HG03045 (cell line): ENCODE data around the gene EFHC2.
A peak's percentile ranks its signal among the peaks of the same experiment; 100 is the strongest.
"Not testable (repeated sequence)": the region's sequence is repeated elsewhere in the genome, so short reads cannot be mapped to it uniquely, and the experiment has no call there.

ENCODE experiments used
- ATAC-seq: cut with Tn5 transposase; IDR thresholded peaks from one replicate; pipeline ENCODE4 v1.9.1; 2021; ENCODE audit warnings: mild to moderate bottlenecking, moderate library complexity; ENCODE audit not compliant: unreplicated experiment

EFHC2 gene

DNA sequence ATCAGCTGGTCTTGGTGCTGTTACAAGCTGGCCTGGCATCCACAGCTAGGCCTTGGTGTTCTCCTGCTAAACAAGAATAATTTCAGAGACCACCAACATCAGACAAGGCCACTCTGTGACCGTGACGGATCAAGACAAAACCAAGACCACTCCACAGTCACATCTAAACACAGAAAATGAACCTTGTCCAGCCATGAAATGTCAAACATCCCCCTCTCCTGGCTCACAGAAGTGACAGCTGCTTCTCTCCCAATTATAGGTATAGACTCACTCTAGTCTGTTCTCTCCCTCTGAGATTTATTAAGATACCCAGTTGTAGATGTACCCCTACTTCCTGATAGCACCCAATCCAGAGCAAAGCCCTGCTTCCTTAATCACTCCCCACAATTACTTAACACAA, 40.4 kb downstream of the EFHC2 start:
- no peak for ATAC-seq

DNA sequence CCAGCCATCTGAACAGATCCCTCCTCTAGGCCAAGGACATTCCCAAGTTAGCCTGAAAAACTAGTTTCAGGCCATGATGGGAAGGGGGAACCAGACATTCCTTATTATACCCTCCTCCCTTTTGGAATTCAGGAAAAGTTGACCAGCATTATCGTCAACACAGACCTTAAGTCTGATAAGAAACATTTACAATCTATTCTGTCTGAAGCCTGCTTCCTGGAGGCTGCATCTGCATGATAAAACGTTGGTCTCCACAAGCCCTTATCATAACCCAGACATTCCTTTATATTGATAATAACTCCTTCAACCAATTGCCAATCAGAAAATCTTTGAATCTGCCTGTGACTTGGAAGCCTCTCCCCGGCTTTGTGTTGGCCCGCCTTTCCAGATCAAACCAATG, 44.3 kb downstream of the EFHC2 start:
- no peak for ATAC-seq

DNA sequence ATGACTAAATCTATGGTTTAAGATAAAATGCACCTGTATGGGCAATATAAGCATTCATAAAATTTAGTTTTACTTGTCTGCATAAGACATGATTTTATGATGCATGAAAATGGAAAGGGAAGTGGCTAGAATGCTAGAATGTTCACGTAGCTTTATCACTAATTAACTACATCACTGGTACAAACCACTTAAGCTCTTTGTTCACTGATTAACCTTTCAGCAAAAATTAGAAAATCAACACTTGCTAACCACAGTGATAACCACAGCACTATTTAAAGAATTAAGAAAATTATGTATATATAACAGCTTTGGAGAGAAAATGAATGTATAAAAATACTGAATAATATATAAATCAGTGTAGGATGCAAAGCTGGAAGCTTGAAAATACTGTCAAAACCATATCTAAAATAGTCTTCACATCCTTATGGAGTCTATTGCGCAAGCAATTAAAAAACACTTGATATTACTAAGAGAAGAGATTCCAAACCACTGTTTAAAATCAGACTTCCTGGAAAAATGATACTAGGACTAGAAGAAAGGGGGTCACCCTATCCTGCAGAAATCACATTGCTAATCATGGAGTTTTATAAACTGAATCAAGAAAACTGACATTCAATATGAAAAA, 51.9 kb downstream of the EFHC2 start:
- ATAC-seq: no peak

DNA sequence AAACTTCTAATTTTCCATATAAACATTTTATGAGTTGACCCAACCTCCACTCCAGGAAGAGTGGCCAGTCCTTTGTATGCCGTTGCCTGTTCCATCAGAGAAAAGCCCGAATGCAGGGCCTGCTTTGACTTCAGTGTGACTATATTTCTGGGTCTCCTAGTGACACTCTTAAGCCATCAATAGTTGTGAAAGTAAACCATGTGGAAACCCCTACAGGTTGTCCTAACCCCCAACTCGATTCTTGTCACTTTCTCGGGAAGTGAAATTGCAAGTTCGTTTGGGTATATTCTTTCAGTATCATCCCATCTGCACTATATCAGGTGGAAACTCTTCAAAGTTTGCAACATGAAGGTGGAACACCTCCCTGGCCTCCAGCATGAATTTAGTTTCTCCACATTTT, 52.8 kb downstream of the EFHC2 start:
- ATAC-seq: no peak

DNA sequence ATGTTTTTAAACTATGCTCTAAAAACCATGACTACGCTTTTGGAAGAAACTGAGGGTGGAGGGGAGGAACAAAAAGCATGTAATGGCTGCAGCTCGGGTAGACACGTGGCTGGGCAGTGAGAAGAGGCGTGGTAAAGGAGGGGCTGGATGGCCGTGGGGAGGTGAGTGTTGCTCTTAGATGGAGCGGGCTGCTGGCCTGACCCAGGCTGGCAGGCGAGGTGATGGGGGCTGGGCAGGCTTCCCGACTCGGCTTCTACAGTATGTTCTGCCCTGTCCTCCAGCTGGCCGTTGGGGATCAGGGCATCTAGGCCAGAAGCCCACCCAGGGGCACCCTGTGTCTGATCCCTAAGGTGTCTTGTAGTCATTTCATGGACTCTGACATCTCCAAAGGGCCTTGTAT, 60.7 kb downstream of the EFHC2 start:
- no peak for ATAC-seq

DNA sequence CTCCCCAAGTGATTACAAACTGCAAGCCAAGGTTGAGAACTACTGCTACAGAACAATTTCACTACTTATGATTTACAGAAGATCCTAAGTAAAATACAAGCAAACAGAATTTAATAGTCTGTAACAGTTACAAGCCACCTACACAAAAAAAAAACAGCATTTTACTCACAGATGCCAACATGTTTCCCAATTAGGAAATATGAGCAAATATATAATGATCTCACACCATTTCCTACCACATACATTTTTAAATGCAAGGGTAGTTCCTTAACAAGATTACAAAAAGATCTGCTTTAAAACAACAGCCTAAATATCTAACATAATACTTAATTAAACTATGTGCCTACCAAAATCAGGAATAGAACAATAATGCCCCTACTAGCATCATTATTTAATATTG, 63.4 kb downstream of the EFHC2 start:
- no peak for ATAC-seq

DNA sequence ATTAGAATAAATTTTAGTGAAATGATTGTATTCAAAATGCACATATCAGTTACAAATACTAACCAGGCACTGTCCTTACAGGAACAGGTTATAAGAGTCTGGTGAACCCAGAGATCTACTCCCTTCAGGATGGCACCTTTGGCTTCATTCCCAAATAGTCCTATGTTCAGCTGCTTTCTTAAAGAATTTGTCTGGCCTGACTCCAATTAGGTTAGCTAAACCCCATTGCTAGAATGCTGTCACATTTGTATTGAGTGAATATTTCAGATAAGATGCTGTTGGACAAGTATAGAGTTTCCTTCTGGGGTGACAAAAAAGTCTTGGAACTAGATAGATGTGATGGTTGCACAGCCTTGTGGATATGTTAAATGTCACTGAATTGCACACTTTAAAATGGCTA, 69.4 kb downstream of the EFHC2 start:
- no peak for ATAC-seq

DNA sequence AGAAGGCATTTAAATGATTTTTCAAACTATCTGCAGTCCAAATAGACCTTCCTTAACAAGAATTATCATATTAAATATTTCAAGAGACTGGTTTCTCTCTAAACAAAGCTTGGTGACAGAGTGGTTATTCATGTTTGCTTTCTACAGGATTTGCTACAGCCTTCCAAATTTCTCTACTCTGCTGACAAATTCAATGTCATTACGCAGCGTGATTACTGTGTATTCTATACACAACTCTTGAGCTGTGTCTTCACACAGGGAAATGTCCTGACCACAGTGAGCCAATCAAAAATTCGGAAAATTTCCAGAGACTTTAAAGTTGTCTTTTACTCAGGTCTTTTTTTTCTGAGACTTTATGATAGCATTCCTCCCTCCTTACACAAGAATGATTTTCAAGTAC, 75.6 kb downstream of the EFHC2 start:
- ATAC-seq: no peak

DNA sequence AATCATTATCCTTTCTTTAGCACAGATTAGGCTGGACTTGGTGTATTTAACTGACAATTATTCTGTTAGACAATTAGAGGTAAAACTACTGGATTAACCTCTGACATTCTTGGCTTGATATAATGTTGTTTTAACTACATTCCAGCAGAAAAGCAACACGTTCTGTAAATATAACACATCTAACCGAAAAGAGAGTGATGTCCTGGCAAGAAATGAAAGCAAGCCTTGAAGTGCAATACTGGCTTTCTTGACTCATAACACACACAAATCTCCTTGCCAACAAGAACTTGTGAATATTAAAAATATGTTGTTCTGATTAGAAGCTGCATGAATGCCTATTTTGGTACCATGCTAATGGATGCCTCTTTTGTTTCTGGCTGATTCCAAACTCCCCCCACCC, 76.4 kb downstream of the EFHC2 start:
- no peak for ATAC-seq

DNA sequence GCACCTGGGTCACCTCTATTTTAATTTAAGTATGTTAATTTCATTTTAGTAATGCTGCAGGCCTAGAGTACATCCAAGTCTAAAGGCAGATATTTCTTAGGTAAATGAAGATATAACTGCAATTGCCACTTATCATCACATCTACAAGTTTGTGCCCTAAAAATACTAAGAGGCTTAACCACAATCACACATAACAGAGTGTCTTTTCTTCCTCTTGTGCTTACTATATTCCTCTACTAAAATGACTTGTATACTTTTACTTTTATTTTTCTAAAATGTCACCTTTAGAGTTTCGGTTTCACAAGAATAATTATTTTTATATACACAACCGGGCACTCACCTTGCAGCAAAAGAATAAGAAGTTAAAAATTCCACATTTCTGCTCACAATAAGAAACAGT, 77.9 kb downstream of the EFHC2 start:
- ATAC-seq: no peak

DNA sequence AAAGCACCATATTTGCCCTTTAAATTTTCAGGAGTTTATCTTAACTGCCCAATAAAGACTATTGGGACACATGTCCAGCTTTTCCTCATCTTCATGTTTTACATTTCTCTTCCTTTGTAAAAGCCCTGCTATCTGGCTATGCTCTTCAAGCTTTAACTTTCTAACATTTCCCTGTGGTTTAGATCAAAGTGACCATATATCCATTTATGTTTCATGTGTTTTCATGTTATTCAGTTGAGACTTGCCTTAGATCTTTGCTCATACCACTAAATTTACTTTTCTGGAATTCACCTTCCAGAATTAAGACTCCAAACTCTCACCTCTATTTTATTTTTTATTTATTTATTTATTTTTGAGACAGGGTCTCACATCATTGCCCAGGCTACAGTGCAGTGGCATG, 78.5 kb downstream of the EFHC2 start:
- no peak for ATAC-seq

DNA sequence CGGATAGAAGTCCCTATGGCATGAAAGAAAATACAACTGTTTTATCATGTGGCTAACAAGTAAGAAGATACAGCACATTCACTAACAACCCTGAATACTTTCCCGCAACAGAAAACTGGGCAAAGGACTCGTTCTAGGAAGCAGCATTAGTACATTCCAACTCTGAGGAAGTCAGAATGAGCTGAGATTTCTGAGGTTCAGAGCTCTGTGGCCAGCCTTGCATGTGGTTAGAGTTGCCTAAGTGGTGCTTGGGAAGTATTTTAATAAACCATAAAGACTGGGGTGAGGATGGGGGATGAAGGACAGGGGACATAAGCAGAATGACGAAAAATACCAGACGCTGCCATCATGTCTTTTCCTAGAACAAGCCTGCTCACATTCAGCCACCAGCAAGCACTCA, 82.2 kb downstream of the EFHC2 start:
- no peak for ATAC-seq

DNA sequence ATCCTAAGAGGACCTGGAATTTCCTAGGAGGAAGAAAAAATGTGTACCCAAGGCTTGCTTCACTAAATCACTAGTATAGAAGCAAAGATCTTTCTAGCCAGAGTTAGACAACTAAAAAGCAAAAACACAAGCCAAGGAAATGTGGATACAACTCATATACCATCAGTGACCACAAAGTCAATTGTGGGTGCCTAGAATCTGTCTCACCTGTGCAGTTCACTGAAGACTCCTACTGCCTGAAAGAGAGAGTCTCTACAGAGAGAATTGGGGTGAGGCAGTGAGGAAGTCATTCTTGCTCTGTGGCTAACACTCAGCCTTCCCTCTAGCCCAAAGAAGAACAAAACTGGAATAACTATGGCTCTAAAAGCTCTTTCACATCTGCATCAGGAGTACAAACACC, 82.9 kb downstream of the EFHC2 start:
- ATAC-seq: no peak

DNA sequence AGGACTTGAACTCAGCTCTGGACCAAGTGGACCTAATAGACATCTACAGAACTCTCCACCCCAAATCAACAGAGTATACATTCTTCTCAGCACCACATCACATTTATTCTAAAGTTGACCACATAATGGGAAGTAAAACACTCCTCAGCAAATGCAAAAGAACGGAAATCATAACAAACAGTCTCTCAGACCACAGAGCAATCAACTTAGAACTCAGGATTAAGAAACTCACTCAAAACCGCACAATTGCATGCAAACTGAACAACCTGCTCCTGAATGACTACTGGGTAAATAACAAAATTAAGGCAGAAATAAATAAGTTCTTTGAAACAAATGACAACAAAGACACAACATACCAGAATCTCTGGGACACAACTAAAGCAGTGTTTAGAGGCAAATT, 87.7 kb downstream of the EFHC2 start:
- not testable (repeated sequence) for ATAC-seq

DNA sequence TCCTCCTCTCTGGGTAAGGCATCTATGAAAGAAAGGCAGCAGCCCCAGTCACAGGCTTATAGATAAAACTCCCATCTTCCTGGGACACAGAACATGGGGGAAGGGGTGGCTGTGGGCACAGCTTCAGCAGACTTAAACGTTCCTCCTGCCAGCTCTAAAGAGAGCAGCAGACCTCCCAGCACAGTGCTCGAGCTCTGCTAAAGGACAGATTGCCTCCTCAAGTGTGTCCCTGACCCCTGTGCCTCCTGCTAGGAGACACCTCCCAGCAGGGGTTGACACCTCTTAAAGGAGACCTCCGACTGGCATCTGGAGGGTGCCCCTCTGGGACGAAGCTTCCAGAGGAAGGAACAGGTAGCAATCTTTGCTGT, 89.9 kb downstream of the EFHC2 start:
- ATAC-seq: no peak

DNA sequence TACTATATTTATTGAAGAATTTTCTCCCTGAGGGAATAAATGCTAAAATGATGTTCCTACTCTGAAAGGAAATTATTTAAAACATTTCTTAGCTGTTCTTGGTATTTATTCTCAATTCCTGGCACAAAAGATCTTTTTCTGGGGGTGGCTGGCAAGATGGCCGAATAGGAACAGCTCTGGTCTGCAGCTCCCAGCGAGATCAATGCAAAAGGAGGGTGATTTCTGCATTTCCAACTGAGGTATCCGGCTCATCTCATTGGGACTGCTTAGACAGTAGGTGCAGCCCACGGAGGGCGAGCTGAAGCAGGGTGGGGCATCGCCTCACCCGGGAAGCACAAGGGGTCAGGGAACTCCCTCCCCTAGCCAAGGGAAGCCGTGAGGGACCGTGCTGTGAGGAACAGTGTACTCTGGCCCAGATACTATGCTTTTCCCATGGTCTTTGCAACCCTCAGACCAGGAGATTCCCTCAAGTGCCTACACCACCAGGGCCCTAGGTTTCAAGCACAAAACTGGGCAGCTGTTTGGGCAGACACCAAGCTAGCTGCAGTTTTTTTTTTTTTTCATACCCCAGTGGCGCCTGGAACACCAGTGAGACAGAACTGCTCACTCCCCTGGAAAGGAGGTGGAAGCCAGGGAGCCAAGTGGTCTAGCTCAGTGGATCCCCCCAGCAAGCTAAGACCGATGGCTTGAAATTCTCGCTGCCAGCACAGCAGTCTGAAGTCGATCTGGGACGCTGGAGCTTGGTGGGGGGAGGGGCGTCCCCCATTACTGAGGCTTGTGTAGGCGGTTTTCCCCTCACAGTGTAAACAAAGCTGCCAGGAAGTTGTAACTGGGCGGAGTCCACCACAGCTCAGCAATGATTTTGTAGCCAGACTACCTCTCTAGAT, 90.5 kb downstream of the EFHC2 start:
- peak; percentile 69 for ATAC-seq

DNA sequence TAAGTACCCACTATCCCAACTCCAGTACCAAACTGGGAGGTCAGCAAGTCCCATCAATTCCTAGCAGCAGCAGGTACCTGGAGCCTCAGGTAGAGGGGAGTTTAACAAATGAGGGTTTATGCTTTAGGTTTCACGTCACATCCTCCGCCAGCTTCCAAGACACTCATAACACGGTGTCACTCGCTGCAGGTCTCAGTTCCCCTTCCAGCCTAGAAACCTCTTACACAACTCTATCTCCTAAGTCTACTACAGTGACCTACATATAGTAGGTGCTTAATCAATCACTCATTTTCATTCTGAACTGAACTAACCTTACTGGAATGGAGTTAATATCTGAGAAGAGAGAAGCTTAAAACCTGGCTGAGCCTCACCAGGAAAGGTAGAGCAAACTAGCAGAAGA, 96.0 kb downstream of the EFHC2 start:
- ATAC-seq: no peak

DNA sequence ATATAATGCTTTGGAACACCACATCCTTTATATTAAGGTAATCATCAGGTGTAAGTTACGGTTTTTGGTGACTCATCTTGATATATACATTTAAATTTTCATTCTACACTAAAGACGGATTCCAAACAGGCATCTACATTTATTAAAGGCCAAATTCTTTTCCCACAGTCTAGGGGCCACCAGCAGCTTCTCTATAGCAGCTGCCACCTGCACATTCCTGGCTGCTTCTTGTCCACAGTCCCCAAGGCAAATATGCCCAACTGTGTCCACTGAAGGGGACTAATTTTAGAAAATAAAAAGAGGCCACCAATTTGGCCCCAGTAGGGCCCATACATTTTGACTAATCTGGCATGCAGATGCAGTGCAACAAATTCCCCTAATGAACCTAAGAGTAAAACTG, 96.6 kb downstream of the EFHC2 start:
- no peak for ATAC-seq

DNA sequence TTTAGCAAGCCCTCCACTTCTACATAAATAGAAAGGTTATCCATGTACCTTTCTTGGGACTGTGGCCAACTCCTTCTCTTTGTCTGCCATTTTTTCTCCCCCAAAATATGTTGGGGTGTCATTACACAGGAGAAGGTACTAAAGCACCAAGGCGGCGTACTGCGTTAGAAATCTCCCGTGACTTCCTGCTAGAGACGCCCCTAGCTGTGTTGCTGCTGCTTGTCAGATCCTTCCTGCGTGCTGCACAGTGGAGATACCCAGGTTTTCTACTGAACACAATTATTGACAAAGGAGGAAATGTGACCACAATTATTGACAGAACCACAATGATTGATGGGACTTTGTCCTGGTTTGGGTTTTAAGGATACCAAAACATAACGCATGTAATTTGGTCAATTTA, 97.7 kb downstream of the EFHC2 start:
- no peak for ATAC-seq

DNA sequence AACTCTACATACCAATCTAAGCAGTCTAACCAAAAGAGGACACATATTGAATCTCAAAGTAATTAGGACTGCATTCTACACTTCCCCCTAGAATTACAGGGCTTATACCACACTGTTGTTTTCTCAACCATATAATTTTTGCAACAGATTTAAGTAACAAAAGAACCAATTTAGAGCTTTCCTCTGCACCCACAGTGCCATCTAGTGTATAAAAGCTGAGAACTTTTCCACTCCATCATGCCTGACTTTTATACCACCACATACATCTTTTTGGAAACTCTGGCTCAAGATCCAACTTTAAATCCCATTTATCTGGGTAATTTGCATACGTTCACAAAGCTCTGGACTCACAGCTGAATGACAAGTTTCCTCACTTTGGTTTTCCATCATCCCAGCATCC, 99.5 kb downstream of the EFHC2 start:
- no peak for ATAC-seq

DNA sequence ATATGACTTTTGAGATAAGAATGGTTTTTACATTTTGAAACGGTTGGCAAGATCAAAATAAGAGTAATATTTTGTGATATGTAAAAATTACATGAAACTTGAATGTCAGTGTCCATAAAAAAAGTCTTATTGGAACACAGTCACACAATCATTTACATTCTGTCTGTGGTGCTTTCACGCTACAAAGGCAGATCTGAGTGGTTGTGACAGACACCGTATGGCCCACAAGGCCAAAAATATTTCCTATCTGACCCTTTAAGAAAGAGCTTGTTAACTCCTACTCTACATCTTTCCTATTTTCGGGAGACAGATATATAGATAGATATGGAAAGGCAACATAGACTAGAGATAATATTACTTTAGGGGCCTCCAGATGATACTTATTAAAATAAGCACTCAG, 101.9 kb downstream of the EFHC2 start:
- no peak for ATAC-seq

DNA sequence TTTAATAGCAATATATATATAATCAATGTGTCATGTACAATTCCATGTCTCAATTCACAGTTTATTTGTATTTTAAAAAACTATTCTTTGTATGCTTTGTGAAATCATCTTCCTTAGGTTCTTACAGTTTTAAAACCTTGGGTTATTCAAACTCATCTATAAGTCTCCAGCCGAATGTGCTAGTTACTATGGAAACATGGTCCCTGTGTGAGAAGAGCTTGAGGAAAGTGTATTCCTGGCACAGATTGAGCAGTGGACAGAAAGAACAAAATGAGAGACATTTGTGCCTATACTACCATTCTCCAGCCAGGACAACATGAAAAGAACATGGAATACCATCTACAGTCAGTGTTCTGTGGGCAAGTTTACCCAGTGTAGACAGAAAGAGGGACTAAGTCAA, 103.4 kb downstream of the EFHC2 start:
- ATAC-seq: no peak

DNA sequence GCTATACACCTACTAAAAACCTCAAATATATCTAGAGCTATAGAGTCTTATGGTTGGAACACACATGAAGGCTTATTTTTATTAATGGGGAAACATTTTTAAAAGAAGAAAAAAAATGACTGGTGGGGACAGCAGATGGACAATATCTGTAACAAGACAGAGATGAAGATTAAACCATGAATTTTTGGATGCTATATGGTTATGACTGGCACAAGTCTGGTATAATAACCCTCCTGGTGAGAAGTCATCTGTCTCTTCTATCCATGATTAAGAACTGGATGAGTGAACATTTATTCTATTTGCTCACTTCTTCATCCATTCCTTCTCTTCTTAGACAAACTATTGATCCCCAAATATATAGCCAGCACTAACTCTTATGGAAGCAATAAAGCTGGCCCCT, 104.4 kb downstream of the EFHC2 start:
- ATAC-seq: no peak
